Stimulated activated CD8-positive, alpha-beta memory T cell treated with anti-CD3 and anti-CD28 coated beads, Interleukin-15, amount 100 ng/mL, for 48 hours (primary cell): ENCODE measurements around the gene EN1.

Source experiments
- DNase-seq, 2 donors: peaks; one replicate each; pipeline ENCODE4 v3.0.0-alpha.2; 2020; ENCODE audit warnings: low read depth in 2 of 2

Gene EN1

DNA sequence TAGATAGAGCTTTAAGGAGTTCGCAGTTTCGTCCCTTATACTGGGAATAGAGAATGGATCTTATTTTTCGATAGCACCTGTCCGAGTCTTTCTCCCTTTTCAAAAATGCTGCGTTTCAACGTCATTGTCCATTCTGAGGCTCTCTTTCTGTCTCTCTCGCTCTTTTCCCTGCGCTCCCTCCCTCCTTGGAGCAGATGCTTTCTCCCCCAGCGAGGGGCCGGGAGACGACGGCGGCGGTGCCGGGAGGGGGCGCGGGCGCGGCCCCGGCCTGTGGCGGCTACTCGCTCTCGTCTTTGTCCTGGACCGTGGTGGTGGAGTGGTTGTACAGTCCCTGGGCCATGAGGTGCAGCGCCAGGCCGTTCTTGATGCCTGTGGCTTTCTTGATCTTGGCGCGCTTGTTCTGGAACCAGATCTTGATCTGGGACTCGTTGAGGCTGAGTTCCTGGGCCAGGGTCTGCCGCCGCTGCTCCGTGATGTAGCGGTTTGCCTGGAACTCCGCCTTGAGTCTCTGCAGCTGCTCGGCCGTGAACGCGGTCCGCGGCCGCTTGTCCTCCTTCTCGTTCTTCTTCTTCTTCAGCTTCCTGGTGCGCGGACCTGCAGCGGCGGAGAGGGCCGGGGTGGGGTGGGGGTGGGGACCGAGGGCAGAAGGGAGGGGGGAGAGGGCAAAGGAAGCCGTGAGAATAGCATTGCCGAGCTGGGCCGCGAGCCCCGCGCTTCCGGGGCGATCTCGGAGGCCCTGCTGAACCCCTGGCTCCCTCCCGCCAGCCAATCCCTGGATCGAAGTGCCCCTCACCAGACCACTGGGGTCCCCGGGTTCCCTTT lies 4.6 kb downstream of the EN1 start:
- no peak for DNase-seq

DNA sequence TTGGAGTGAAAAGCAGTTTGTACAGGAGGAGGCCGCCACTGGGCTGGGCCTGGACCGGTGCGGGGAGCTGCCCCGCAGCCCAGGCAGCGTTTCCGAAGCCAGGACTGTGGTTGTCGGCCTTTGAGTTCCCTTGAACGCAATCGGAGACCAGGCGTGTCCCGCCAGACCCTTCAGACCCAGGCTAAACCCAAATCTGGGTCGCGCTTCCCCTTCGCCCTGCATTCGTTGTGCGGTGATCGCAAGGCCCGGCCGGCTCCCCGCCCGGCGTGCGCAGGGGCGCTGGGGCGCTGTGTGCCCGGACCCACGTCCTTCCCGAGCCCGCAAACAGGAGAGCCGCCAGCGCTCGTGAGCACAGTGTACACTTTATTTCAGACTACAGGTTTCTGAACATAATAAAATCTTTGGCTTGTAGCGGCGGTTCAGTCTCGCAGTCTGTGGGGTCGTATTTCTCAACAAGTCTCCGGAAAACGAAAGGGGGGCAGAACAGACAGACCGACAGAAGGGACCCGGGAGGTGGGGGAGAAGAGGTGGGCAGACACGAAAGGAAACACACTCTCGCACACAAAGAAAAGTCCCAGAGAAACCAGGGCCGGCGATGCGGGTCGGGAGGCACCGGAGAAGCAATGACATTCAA lies 5.5 kb downstream of the EN1 start:
- no peak for DNase-seq

DNA sequence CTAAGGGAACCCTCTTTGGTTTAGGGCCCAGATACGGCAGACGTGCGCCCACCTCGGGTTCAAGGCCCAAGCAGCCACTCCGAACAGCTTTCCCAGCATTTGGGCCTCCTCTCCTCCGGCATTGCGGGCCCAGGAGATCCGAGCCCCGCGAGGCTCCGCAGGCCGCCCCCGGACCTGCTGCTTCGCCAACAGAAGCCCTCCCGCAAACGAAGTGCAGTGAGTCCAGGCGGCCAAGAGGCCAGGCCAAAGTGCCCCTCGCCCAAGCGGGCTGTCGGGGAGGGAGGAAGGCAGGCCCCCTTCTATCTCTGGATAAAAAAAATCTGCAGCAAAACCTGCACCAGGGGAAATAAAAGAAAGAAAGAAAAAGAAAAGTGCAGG lies 6.0 kb downstream of the EN1 start:
- DNase-seq: no peak

DNA sequence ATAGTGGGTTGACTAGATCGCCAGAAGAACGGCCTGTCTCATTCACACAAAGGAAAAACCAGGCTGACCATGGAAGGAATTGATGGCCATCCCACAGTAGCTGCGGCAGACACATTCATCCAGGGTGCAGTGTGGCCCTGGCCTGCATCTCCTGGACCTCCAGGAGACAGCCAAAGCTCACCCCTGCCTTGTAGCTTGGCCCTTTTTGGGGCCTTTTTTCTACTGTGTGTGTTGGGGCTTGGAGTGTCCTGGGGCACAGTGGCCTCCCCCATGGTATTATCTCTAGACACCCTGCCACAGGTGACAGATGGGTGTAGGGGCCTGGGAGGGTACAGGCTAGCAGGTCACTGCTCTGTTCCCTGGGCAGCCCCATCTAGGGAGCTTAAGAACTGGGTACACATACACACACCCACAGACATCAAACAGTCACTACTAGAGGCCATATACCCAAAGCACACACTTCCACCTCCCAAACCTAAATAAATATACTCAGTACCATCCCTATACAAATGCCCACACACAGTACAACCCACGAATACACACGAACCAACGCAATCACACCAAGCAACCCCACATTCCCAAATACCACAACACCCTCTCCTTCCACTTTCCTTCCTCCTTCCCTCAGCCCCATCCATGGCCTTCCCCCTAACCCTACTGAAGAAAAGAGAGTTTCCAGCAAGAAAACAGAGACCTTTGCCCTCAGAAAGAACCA lies 8.6 kb downstream of the EN1 start:
- DNase-seq: no peak

DNA sequence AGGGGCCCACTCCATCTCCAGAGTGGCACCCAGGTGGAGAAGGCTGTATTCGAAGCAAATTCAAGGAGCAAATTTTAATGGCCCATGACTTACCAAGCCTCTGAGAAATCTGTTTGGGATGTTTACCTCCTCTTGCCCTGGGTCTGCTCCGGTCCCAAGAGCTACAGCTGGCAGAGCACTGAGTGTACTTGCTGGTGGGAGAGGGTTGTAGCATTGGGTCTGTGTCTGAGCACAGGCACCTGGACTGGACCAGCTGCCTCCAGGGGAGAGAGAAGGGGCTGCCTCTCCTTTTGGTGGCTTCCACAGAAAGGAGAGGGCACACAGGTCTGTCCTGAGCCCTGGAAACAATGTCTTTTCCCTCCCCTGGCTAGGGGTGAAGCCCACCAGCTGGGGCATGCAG lies 9.8 kb downstream of the EN1 start:
- no peak for DNase-seq

DNA sequence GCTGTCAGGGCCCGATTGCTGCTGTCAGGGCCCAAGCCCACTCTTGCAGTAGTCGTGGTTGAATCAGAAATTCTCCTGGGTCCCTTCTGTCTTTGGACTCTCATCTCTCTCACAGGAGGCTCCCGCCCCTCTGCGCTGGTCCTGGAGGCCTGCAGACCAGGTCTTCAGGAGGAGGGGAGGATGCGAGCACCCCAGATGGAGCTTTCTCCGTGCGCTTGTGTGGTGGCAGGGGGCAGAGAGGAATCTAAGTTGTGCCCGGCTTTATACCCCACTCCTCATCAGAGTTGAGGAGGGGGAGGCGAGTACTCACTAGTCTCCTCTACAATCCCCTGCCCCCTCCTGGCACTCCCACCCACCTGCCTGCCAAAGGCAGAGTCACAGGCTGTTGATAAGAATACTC lies 10.4 kb downstream of the EN1 start:
- DNase-seq: no peak

DNA sequence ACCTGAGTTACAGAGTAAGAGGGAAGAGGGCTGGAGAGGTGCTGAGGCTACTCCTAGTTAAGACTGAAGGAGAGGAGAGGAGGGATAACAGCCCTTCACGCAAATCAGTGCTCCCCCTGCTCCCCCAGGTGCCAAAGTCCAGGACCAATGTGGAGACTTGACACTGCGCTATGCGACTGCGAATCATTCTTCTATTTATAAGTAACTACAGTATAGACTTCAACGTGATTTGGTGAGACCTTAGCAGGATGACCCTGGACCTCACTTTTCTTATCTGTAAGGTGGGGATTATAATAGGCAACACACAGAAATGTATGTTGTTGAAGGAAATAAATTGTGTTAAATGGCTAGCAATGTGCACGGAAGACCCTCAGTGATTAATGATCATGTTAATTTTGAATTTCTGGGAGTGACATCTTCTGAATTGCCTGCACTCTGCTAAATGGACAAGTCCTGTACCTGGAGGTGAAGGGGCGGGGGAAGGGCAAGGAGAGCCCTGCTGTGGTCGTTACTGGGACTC lies 11.0 kb downstream of the EN1 start:
- no peak for DNase-seq

DNA sequence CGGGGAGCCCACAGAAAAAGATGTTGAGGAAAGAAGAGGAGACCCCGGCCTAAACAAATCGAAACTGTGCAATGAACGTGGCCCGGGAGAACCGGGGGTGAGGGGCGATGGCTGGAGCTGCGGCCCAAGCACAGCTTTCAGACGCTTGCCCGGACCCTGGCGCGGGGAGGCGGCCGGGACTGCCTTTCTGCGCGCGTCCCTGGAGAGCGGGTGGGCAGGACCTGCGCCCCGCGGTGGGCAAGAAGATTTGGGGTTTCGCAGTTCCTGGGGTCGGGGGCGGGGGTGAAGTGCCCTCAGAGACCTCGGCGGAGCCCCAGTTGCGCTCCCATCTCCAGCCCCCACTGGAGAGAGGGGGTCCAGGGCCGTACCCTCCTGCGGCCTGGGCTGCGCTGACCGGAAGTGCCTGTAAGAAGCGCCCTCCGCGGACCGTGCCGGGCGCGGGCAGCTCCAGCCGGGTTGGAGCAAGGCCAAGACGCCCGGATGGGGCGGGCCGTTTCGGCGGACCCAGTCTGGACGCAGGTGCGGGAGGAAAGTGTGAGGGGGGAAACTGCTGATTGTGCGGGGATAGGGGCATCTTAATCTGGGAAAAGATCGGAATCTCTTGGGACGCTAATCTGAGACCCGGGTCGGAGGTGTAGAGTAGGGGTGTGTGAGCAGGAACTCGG lies 11.6 kb downstream of the EN1 start:
- no peak for DNase-seq

DNA sequence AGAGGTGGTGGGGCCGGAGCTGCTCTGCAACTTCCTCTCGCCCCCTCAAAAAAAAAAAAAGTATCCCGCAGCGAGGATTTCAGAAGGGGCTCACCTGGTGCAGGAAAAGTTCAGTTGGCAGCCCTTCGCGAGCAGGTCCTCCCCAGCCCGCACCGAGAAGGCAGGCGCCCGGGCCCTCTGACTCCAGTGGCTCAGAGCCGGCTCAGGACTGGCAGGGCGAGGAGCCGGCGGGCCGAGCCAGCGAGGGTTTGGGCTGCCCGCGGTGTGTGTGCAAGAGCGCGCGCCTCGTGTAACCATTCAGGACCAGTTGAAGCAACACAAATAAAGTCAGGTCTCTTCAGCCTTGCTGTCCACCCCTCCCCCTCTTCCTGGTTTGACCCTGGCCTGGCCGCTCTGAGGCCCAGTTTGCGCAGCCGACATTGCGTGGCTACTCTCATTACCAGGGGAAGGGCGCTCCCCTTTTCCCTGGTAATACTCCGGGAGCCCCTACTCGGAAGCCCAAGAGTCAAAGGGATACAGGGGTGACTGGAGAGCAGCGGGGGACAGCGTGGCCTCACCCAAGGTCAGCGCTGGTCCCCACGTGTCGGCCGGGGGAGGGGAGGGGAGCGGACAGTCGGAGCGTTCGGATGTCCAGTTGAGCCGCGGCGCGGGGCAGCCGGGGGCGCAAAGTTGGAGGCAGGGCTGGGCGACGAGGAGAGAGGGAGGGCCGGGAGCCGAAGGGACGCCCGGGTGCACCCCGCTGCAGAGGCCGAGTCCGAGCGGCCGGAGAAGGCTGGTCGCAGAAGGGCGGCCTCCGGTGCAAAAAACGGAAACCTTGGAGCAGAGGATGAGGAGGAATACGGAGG lies 12.3 kb downstream of the EN1 start:
- no peak for DNase-seq

DNA sequence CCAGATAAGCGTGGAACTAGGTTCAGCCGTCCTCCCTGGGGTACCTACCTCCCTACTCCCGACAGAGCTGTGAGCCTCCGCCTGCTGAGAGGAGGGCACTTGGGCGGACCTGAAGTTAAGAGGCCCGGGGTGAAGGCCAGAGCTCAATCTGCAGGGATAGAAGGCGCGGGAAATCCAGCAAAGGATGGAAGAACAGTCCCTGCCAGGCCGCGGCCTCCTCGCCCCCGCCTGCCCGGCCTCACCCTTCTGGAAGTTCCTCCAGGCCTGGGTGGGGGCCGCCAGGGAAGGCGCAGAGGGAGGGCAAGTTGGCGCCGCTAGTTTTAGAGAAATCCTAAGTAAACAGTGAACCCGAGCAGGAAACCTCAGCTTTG lies 13.0 kb downstream of the EN1 start:
- DNase-seq: no peak

DNA sequence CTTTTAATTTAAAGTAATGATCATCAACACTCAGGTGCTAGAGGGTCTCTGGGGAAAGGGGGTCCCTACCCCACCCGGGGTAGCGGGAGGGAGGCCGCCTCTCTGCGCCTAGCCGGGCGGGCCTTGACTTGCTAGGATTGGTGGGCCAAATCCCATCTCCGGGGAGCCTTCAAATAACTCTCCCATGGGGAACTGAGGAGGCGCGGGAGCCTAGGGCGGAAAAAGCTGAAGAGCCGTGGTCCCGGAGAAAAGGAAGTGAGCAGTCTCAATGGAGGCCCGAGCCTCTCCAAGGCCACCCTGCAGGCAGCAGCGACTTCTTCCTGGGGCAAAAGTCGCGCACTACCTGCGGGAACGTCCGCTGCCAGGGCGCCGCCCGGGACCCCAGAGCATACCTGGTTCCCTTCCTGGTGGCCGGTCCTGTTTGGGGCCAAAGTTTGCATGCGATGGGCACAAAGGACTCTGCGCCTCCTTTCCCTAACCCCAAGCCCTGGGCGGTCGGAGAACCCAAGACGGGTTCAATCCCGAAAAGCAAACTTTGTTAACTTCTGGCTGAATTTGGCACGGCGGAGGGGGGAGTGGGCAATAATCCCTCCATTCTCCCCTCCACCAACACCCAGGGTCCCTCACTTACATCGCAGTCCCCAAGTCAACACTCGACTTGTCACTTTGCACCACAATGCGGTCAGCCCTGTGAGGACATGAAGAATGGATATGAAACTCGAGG lies 13.6 kb downstream of the EN1 start:
- no peak for DNase-seq

DNA sequence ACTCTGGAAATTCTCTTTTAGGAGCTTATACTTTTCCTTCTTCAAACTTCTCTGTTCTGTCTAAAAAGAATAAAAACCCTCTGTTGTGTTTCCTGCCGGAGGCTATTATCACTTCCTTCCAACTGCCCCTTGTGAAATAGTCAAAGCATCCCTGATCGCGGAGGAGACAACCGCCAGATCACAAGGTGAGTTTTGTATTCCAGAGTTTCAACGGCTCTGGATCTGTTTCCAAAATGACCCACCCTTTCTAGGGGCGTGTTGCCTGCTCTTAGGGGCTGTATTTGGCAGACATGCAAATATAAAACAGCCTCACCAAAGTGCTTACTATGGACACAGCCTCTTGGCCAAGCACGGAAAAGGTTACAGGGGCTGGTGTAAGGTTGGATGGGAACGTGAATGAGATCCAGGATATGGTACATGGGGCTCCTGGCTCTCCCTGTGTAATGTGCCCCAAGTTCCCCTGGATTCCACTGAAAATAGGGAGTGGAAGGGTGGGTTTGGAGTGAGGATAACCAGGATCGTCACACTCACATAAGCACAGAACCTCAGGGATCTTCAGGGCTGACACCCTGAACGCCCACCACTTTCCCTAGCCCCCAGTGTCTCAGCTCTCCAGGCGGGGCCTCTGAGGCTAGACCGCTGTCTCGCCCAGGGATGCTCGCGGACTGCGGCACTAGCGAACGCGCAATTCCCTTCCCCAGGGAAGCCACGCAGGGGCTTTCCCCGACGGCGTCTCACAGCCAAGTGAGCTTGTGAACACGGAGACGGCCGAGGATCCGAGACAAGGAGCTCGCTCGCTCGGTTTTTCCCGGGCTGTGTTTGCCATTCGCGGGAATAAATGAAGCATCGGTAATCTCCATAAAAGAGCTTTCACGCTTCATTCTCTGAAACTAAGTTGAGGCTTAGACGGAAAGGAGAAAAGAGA lies 14.4 kb downstream of the EN1 start:
- DNase-seq: no peak

DNA sequence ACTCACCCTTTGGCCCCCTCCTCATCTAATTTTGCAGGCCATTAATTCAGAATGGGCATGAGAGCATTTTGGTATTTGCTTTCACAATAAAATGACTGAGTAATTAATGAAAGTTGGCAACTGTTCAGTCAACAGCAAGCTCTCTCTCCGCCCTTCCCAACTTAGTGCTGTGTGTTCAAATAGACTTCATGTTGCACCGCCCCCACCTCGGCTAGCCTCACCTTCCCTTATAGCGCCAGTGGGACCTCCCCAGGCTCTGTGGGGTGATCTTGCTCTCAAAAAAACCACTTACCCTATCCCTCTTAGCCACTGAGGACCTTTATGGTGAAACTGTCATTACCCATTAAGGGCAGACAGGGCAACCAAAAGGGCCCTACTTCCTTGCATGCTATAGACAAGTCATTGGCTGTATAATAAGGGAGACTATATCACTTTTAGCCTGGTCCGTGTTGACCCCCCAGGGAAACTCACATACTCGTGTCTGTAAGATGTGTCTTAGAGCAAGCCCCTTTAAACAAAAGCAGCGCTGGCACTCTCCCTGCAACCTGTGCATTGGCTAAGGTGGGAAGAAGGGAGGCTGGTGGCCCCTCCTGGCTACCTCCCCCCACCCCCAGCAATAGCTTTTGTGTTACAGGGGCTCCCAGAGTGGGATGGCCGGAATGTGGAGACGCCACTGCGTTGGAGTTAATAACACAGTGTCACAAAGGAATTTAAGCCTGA lies 15.2 kb downstream of the EN1 start:
- no peak for DNase-seq

DNA sequence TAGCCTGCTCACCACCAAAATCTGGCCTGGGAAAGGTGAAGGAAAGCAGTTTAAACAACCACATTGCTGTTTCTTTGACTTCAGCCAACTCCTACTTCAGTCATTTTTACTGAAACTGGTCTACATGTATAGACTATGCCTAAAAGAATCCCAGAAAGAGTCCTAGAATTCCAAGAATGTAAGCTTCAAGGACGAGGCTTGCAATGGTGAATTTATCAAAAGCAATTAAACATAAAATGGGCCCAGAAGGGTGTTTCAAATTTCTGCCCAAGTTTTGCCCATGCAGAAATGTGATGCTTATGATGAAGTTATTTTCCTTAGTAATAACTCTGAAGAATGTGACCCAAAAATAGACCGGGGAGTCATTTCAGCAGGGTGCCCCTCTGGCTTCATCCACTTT lies 16.6 kb downstream of the EN1 start:
- DNase-seq: no peak

DNA sequence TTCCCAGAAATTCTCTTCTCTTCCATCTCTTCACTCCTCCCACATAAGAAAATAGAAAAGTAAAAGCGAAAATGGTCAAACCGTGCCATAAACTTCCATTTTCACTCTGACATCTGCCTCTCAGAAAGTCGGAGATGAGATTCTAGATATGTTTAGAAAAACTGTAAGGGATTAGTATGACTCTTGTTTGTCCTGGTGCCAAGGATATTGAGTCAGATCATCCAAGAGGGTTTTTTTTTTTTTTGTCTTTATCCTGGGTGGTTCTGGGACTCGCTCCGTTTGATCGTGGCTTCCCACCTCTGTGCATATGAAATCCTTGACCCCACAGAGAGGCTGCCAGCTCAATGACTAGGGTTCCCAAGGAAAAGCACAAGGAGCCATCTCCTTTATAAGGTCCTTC lies 17.3 kb downstream of the EN1 start:
- no peak for DNase-seq

DNA sequence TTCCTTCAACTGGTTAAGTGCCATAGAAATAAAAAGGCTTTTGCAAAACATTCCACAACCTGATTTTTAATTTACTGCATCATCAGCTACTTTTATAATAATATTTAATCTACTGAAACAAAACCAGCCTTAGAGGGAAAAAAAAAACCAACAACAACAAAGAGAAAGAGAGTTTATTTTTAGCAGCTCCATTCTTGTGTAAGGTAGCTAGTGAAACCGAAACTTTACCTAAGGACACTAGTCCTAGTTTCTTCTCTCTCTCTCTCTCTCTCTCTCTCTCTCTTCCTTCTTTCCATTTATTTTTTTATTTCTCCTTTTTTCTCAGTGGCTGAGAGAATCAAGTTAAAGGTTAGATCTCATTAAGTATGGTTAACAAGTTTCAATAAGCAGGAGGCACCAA lies 21.4 kb downstream of the EN1 start:
- no peak for DNase-seq

DNA sequence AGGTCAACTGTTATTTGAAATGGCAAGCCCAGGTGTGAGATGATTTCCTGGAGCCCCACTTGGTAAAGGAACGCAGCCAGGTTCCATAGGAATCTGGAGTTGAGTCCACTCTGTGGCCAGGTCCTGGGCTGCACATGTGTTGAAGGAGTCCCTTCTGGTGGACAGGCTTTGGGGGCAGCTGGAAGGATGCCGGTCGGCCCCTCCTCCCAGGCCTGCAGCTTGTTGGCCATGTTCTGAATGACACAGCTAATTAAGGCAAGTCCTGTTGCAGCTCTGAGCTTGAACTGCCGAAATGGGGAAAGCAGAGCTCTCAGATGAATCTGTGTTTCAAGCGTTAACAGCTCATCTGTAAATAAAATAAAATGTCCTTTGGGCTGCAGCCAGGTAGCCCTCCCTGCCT lies 23.8 kb downstream of the EN1 start:
- no peak for DNase-seq

DNA sequence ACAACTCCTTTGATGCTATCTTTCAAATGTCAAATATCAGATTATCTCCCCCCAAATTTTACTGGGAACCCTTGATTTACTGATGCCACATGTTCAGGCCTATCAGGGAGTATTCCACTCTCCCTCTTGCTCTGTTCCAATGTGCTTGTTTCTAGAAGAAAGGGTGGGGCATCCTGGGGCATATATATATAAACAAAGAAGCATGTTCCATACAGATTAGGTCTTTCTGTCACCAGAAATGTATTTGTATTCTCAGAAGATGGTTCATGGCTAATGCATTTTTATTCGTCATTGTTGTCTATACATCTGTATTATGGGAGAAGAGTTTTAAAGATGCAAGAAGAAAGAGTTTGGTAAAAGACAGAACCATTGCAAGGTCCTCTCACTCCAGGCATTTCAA lies 24.9 kb downstream of the EN1 start:
- no peak for DNase-seq

DNA sequence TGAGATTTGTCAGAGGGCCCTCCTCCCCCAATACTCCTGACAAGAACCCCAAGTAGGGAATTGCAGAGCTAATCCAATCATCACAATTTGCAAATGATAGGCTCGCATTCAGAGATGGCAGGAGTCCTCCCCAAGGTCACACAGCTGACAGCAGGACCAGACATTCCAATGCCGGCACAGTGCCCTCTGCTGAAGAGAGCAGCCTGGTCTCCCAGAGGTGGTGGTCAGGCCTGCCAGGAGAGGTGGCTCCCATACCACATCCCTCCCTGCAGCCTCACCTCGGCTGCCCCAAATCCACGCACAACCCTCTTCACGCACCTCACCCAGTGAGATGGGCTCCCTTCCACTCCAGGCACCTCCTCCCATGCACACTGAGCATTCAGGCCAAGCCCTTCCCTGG lies 25.4 kb downstream of the EN1 start:
- no peak for DNase-seq
